GM18519 (cell line): Measurements from ENCODE around the gene DTWD1.
"Not testable (repeated sequence)": the region's sequence is repeated elsewhere in the genome, so short reads cannot be mapped to it uniquely, and the experiment has no call there.

Source experiments
- ATAC-seq: cut with Tn5 transposase; IDR thresholded peaks from one replicate; pipeline ENCODE4 v1.9.1; 2021; ENCODE audit warnings: mild to moderate bottlenecking, moderate library complexity; ENCODE audit not compliant: unreplicated experiment, low FRiP score

The DTWD1 gene

GRCh38 chr15:49645277-49645676 lies 24.4 kb downstream of the DTWD1 start:
- no peak for ATAC-seq

- no peak for ATAC-seq
These were observed 25.1 kb downstream of the DTWD1 start for GRCh38 chr15:49645941-49646340.

- no peak for ATAC-seq
These were observed 26.0 kb downstream of the DTWD1 start for GRCh38 chr15:49646891-49647290.

- no peak for ATAC-seq
These were observed 29.1 kb downstream of the DTWD1 start for GRCh38 chr15:49649987-49650386.

GRCh38 chr15:49650676-49651075 lies 29.8 kb downstream of the DTWD1 start:
- ATAC-seq, result no peak

- ATAC-seq, result no peak
These were observed 32.1 kb downstream of the DTWD1 start for GRCh38 chr15:49652922-49653321.

GRCh38 chr15:49656734-49657133 lies 35.9 kb downstream of the DTWD1 start:
- ATAC-seq, result no peak

- ATAC-seq, result no peak
These were observed 43.9 kb downstream of the DTWD1 start for GRCh38 chr15:49664716-49665115.

GRCh38 chr15:49666486-49666885 lies 45.6 kb downstream of the DTWD1 start:
- ATAC-seq, result not testable (repeated sequence)

GRCh38 chr15:49669288-49669687 lies 48.4 kb downstream of the DTWD1 start:
- no peak for ATAC-seq

GRCh38 chr15:49673861-49674260 lies 53.0 kb downstream of the DTWD1 start:
- ATAC-seq, result no peak

- ATAC-seq, result no peak
These were observed 53.5 kb downstream of the DTWD1 start for GRCh38 chr15:49674370-49674769.

- ATAC-seq, result no peak
These were observed 54.2 kb downstream of the DTWD1 start for GRCh38 chr15:49675041-49675440.

- ATAC-seq, result no peak
These were observed 57.8 kb downstream of the DTWD1 start for GRCh38 chr15:49678655-49679054.

- no peak for ATAC-seq
These were observed 65.8 kb downstream of the DTWD1 start for GRCh38 chr15:49686599-49686998.

- ATAC-seq, result no peak
These were observed 67.4 kb downstream of the DTWD1 start for GRCh38 chr15:49688135-49688790.

- no peak for ATAC-seq
These were observed 71.8 kb downstream of the DTWD1 start for GRCh38 chr15:49692514-49693090.

- no peak for ATAC-seq
These were observed 72.7 kb downstream of the DTWD1 start for GRCh38 chr15:49693498-49693897.

- ATAC-seq, result no peak
These were observed 75.6 kb downstream of the DTWD1 start for GRCh38 chr15:49696433-49696832.

GRCh38 chr15:49697121-49697520 lies 76.3 kb downstream of the DTWD1 start:
- ATAC-seq, result no peak

- ATAC-seq, result not testable (repeated sequence)
These were observed 82.1 kb downstream of the DTWD1 start for GRCh38 chr15:49702982-49703381.
